ENCODE data around the gene SMIM33. TPM values are rescaled to one million over a fixed set of nuclear protein-coding genes. Genes with fewer than 3 reads are reported as not detected.
A peak's percentile ranks its signal among the peaks of the same experiment; 100 is the strongest.
"Not testable (repeated sequence)": the region's sequence is repeated elsewhere in the genome, so short reads cannot be mapped to it uniquely, and the experiment has no call there.

Gene SMIM33
- total RNA-seq, 1 donor from 2014 or later: not detected

- Mint-ChIP-seq H3K36me3 (ENCODE audit: low read depth, unreplicated experiment) (peaks cover 4% of the 10 kb centered on the region), H3K4me1 (ENCODE audit: unreplicated experiment) (peaks cover 45% of the 10 kb centered on the region), H3K9me3 (ENCODE audit: unreplicated experiment) (no peaks in the 10 kb centered on the region), H3K27me3 (ENCODE audit: unreplicated experiment) (peaks cover 17% of the 10 kb centered on the region), H3K27ac (ENCODE audit: unreplicated experiment) (peak overlapping the region; percentile 96), H3K4me3 (ENCODE audit: unreplicated experiment) (no peak overlapping the region)
- TF ChIP-seq, protein P1, sequence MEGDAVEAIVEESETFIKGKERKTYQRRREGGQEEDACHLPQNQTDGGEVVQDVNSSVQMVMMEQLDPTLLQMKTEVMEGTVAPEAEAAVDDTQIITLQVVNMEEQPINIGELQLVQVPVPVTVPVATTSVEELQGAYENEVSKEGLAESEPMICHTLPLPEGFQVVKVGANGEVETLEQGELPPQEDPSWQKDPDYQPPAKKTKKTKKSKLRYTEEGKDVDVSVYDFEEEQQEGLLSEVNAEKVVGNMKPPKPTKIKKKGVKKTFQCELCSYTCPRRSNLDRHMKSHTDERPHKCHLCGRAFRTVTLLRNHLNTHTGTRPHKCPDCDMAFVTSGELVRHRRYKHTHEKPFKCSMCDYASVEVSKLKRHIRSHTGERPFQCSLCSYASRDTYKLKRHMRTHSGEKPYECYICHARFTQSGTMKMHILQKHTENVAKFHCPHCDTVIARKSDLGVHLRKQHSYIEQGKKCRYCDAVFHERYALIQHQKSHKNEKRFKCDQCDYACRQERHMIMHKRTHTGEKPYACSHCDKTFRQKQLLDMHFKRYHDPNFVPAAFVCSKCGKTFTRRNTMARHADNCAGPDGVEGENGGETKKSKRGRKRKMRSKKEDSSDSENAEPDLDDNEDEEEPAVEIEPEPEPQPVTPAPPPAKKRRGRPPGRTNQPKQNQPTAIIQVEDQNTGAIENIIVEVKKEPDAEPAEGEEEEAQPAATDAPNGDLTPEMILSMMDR (IDR thresholded peaks at IDR 0.05; ENCODE audit: unreplicated experiment): no peak
- DNase-seq (ENCODE audit: low spot score): peak; percentile 33
These were observed 2.3 kb downstream of the SMIM33 start for GRCh38 chr5:139473105-139473504.

DNA sequence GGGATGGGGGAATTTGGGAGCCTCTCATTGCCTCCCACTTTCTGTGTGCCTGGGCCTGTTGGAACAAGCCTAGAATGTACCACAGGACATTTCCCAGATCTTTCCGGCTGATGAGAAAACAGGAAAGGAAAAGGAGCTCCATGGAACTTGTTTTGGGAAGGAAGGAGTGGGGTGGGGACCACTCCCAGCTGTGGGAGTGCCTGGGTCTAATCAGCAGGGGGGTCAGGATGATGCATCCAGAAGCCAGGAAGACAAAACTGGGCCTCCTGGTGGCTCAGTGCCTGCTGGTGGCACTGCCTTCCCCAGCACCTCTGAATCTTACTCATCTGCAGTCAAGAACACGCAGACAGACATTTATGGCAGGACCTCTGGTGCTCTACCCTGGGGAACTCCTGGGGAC lies 2.8 kb downstream of the SMIM33 start:
- TF ChIP-seq, protein P1 (IDR thresholded peaks at IDR 0.05; ENCODE audit: unreplicated experiment): no peak
- no peaks in the 10 kb centered on the region for H3K9me3 Mint-ChIP-seq (ENCODE audit: unreplicated experiment)
- peak; percentile 42 for DNase-seq (ENCODE audit: low spot score)
- H3K4me1 Mint-ChIP-seq (ENCODE audit: unreplicated experiment): peaks cover 41% of the 10 kb centered on the region
- H3K4me3 Mint-ChIP-seq (ENCODE audit: unreplicated experiment): no peak overlapping the region
- H3K27me3 Mint-ChIP-seq (ENCODE audit: unreplicated experiment): peaks cover 13% of the 10 kb centered on the region
- peak overlapping the region; percentile 96 for H3K27ac Mint-ChIP-seq (ENCODE audit: unreplicated experiment)
- H3K36me3 Mint-ChIP-seq (ENCODE audit: low read depth, unreplicated experiment): peaks cover 4% of the 10 kb centered on the region

DNA sequence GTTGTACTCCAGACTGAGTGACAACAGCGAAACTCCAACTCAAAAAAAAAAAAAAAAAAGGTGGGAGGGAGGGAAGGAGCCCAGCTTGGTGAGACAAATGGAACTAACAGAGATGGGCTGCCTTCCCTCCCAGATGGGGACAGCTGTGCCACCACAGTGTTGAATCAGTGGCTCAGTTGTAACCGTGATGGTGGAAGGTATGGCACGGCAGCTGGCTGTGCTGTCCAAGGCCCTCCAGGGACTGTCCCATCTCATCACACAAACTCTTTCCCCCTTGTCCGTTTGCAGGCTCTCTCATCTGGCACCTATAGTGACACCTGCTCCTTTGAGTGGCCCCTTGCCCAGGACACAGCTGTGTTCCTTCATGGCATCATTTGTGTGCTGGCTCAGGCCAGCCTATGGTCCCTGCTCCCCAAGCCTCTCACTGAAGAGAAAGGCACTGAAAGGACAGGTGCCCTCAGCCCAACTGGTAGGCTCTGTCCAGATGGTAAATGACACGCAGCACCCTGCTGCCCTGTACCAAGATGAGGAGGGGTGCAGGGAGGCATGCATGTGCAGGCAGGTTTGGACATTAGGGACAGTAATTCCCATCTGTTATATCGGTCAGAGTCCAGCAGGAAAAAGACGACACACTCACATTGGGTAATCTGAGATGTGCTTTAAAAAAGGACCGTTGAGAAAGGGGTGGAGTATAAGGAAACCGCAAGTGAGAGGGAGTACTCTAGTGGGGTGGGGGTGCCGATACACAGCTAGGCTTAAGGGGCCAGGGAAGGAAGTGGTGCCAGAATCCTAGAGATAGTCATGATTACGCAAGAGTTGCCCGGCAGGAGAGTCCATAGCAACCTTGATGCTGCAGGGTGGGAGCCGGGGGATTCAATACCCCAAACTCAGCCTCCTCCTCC lies 4.3 kb downstream of the SMIM33 start:
- peaks cover 34% of the 10 kb centered on the region for H3K4me1 Mint-ChIP-seq (ENCODE audit: unreplicated experiment)
- DNase-seq (ENCODE audit: low spot score): no peak
- H3K27ac Mint-ChIP-seq (ENCODE audit: unreplicated experiment): no peak overlapping the region
- TF ChIP-seq, protein P1 (IDR thresholded peaks at IDR 0.05; ENCODE audit: unreplicated experiment): no peak
- H3K27me3 Mint-ChIP-seq (ENCODE audit: unreplicated experiment): peaks cover 10% of the 10 kb centered on the region
- H3K36me3 Mint-ChIP-seq (ENCODE audit: low read depth, unreplicated experiment): peaks cover 4% of the 10 kb centered on the region
- peak overlapping the region; percentile 14 for H3K4me3 Mint-ChIP-seq (ENCODE audit: unreplicated experiment)
- H3K9me3 Mint-ChIP-seq (ENCODE audit: unreplicated experiment): no peaks in the 10 kb centered on the region

DNA sequence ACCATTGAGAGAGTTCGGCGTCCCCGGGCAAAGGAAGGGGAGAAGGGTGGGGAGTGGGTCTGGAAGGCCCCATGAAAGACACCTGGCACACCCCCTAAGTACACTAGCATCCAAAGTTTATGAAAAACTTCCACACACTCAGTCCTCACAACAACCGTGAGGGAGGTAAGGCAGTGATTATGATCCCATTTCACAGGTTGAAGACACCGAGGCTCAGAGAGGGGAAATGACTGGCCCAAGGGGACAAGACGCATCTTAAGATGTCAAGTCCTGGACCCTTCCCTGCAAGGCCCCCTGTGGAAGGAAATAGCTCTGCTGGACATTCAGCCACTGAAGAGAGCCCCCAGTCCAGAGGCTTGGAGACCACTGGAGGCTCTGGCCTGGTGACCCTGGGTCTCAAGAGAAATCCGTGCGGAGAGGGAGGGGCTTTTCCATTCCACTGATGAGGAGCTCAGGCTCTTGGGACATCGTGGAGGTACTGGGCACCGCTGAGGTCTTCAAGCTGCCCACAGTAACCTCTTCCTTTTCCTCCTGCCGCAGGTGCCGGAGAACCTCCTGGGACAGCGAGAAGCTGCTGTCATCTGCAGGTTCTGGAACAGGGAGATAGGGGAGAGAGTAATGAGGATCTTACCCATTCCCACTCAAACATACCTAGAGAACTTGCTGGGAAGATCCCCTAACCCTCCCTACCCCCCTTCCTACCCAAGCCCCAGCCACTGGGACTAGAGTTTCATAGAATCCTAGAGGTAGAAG lies 5.2 kb downstream of the SMIM33 start:
- peaks cover 10% of the 10 kb centered on the region for H3K36me3 Mint-ChIP-seq (ENCODE audit: low read depth, unreplicated experiment)
- H3K4me1 Mint-ChIP-seq (ENCODE audit: unreplicated experiment): peaks cover 40% of the 10 kb centered on the region
- no peaks in the 10 kb centered on the region for H3K9me3 Mint-ChIP-seq (ENCODE audit: unreplicated experiment)
- DNase-seq (ENCODE audit: low spot score): no peak
- TF ChIP-seq, protein P1 (IDR thresholded peaks at IDR 0.05; ENCODE audit: unreplicated experiment): no peak
- no peak overlapping the region for H3K27ac Mint-ChIP-seq (ENCODE audit: unreplicated experiment)
- H3K27me3 Mint-ChIP-seq (ENCODE audit: unreplicated experiment): peaks cover 15% of the 10 kb centered on the region
- H3K4me3 Mint-ChIP-seq (ENCODE audit: unreplicated experiment): no peak overlapping the region

- DNase-seq (ENCODE audit: low spot score); H3K36me3 Mint-ChIP-seq (ENCODE audit: low read depth, unreplicated experiment); H3K27ac Mint-ChIP-seq (ENCODE audit: unreplicated experiment); H3K9me3 Mint-ChIP-seq (ENCODE audit: unreplicated experiment); H3K4me3 Mint-ChIP-seq (ENCODE audit: unreplicated experiment): not testable (repeated sequence)
- peaks cover 33% of the 10 kb centered on the region for H3K4me1 Mint-ChIP-seq (ENCODE audit: unreplicated experiment)
- H3K27me3 Mint-ChIP-seq (ENCODE audit: unreplicated experiment): peaks cover 11% of the 10 kb centered on the region
These were observed 8.0 kb downstream of the SMIM33 start for GRCh38 chr5:139478657-139479423.

DNA sequence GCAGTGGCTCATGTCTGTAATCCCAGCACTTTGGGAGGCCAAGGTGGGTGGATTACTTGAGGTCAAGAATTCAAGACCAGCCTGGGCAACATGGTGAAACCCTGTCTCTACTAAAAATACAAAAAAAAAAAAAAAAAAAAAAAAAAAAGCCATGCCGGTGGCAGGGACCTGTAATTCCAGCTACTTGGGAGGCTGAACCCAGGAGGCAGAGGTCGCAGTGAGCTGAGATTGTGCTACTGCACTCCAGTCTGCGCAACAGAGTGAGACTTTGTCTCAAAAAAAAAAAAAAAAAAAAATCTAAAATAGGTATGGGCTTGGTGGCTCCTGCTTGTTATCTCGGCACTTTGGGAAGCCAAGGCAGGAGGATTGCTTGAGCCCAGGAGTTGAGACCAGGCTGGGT lies 8.9 kb downstream of the SMIM33 start:
- H3K27me3 Mint-ChIP-seq (ENCODE audit: unreplicated experiment): peaks cover 11% of the 10 kb centered on the region
- peaks cover 30% of the 10 kb centered on the region for H3K4me1 Mint-ChIP-seq (ENCODE audit: unreplicated experiment)
- DNase-seq (ENCODE audit: low spot score): not testable (repeated sequence)

More for the DNA sequence above, 8.9 kb downstream of the SMIM33 start:
- H3K4me3 Mint-ChIP-seq (ENCODE audit: unreplicated experiment); H3K36me3 Mint-ChIP-seq (ENCODE audit: low read depth, unreplicated experiment); H3K27ac Mint-ChIP-seq (ENCODE audit: unreplicated experiment); H3K9me3 Mint-ChIP-seq (ENCODE audit: unreplicated experiment): not testable (repeated sequence)
